BLaER1 (cell line): ENCODE data around the gene HAPLN1.

Experiments
- H3K27ac ChIP-seq: shearing (Covaris generic); formaldehyde crosslinking; 2 replicates; pipeline ENCODE4 v1.8.1; 2022
- H3K27me3 ChIP-seq: shearing (Covaris generic); formaldehyde crosslinking; 2 replicates; pipeline ENCODE4 v1.8.1; 2022
- H3K36me3 ChIP-seq: shearing (Covaris generic); formaldehyde crosslinking; 2 replicates; pipeline ENCODE4 v1.8.1; 2022
- H3K4me1 ChIP-seq: shearing (Covaris generic); formaldehyde crosslinking; 2 replicates; pipeline ENCODE4 v1.8.1; 2022
- H3K4me2 ChIP-seq: shearing (Covaris generic); formaldehyde crosslinking; 2 replicates; pipeline ENCODE4 v1.8.1; 2022
- H3K4me3 ChIP-seq: shearing (Covaris generic); formaldehyde crosslinking; 2 replicates; pipeline ENCODE4 v1.8.1; 2022
- H3K9ac ChIP-seq: shearing (Covaris generic); formaldehyde crosslinking; 2 replicates; pipeline ENCODE4 v1.8.1; 2022
- H3K9me3 ChIP-seq: shearing (Covaris generic); formaldehyde crosslinking; 2 replicates; pipeline ENCODE4 v1.8.1; 2022
- H4K20me1 ChIP-seq: shearing (Covaris generic); formaldehyde crosslinking; 2 replicates; pipeline ENCODE4 v1.8.1; 2022
- Cebpa-rat ChIP-seq: shearing (Covaris generic); IDR thresholded peaks from 2 replicates; pipeline ENCODE4 v1.8.1; 2022

The HAPLN1 gene

DNA sequence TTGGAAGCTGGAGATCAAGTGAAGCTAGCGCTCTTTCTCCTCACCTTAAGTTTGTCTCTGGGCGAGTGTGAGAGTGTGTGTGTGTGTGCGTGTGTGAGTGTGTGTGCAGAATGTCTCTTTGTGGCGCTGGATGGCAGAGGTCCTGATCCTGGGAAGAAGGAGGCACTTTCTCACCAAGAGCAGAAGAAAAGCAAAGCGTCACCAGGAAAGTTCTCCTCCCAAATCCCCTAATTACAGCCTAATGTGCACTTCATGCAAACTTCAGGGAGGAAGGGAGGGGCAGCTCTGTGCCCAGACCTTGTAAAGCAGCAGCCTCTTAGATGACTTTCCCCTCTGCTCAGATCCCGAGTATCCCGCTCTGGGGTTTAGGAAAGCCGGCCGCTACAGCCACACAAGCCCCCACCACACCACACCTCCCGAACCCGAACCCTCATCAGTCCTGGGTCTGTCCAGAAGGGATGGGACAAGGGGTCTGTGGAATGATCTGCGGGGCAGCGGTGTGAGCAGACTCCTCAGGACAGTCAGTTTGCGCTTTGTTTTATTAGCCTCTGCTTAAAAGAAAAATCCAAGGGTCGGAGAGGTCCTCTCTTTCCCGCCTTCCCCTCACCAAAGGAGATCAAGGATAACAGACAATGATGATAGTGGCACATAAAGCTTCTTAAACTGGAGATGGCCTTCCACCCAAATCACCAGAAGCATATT, at the start of gene HAPLN1:
TSS of gene HAPLN1 (minus strand) at position 20 of the 702 bp plus-strand sequence. CDS start 47,332 bp downstream, outside the sequence.
- H3K4me2 ChIP-seq, result peak within 1 kb of the TSS; percentile 96
- H3K36me3 ChIP-seq, result no peaks in the 10 kb centered on the region
- no peak for TF ChIP-seq Cebpa-rat
- no peaks in the 10 kb centered on the region for H3K9me3 ChIP-seq
- H3K27me3 ChIP-seq, result peaks cover 40% of the 10 kb centered on the region
- H3K9ac ChIP-seq, result no peak within 1 kb of the TSS
- no peak within 1 kb of the TSS for H3K27ac ChIP-seq
- peak within 1 kb of the TSS; percentile 69; the same call in 1 of the 2 replicates for H3K4me3 ChIP-seq
- peaks cover 10% of the 10 kb centered on the region; the same call in 1 of the 2 replicates for H3K4me1 ChIP-seq
- H4K20me1 ChIP-seq, result peaks cover 5% of the 10 kb centered on the region; the same call in 1 of the 2 replicates

DNA sequence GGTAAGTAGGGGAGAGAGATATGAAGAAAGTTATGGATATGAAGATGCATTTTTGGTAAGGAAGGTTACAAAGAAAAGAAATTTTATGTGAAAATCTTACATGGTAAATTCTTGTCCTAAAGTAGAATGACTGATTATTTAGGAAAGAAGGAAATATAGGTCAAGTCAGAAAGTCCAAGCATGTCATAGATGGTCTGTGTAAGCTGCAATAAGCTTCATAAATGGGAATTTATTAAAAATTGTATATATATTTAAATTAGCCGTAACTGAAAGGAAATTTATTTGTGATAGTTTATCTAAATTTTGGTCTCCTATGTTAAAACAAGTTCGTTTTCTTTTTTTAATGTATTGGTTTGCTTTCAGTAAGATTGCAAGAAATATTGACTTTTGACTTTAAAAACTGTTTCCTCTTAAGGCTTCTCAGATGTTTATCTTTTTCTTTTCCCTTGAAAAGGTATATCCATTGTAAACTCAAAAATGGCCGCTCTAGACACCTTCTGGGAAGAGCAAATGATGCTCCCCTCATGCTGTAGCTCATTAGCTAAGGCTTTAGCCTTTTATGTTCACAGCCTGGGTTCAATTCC, 46.8 kb upstream of the HAPLN1 start:
- H3K27ac ChIP-seq, result no peak overlapping the region
- H3K4me1 ChIP-seq, result no peaks in the 10 kb centered on the region
- no peaks in the 10 kb centered on the region for H3K36me3 ChIP-seq
- H3K9ac ChIP-seq, result no peak overlapping the region
- no peak overlapping the region for H3K4me2 ChIP-seq
- H3K4me3 ChIP-seq, result no peak overlapping the region
- TF ChIP-seq Cebpa-rat, result no peak
- peaks cover 44% of the 10 kb centered on the region for H3K9me3 ChIP-seq
- no peaks in the 10 kb centered on the region for H3K27me3 ChIP-seq
- H4K20me1 ChIP-seq, result no peaks in the 10 kb centered on the region

DNA sequence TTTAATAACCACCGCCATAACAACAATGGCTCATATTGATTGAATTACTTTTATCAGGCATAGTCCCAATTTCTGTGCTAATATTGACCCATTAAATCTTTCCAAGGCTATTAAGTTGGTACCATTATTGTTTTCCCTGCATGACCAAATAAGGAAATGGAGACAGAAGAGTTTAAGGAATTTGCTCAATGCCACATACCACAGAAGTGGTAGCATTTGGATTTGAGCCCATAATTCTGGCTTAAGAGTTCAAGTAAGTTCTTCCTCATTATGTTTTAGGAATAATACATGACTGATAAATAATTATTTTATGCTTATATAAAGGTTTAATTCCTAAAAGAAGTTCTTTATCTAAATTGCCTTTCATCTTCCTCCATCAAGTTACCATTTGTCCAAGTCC, 43.4 kb upstream of the HAPLN1 start:
- H3K27me3 ChIP-seq, result no peaks in the 10 kb centered on the region
- TF ChIP-seq Cebpa-rat, result no peak
- H3K9ac ChIP-seq, result no peak overlapping the region
- H4K20me1 ChIP-seq, result no peaks in the 10 kb centered on the region
- no peaks in the 10 kb centered on the region for H3K36me3 ChIP-seq
- no peak overlapping the region for H3K27ac ChIP-seq
- H3K9me3 ChIP-seq, result peaks cover 39% of the 10 kb centered on the region
- H3K4me2 ChIP-seq, result no peak overlapping the region
- H3K4me3 ChIP-seq, result no peak overlapping the region
- no peaks in the 10 kb centered on the region for H3K4me1 ChIP-seq

DNA sequence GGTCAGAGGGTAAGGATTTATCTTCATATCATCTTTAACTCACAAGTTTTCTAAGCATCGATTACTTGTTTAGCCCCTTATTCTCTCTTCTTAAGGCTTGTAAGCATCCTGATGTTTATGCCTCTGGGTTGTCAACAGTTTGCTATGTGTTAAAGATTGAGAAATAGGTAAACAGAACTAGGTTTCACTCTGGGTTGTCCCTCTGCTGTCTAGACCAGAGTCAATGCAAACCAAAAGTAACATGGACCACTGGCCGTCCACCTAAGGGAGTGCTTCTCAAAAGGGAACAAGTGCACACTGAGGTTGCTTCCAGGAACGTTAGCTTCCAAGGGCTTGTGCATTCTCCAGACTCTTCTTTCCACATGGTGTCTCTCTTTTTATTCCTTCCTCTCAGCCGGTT, 39.9 kb upstream of the HAPLN1 start:
- Histone ChIP-seq H3K36me3 (no peaks in the 10 kb centered on the region), H4K20me1 (no peaks in the 10 kb centered on the region), H3K9ac (no peak overlapping the region), H3K4me2 (no peak overlapping the region), H3K27ac (no peak overlapping the region), H3K4me1 (no peaks in the 10 kb centered on the region), H3K27me3 (no peaks in the 10 kb centered on the region), H3K4me3 (no peak overlapping the region), H3K9me3 (peaks cover 5% of the 10 kb centered on the region)
- no peak for TF ChIP-seq Cebpa-rat

DNA sequence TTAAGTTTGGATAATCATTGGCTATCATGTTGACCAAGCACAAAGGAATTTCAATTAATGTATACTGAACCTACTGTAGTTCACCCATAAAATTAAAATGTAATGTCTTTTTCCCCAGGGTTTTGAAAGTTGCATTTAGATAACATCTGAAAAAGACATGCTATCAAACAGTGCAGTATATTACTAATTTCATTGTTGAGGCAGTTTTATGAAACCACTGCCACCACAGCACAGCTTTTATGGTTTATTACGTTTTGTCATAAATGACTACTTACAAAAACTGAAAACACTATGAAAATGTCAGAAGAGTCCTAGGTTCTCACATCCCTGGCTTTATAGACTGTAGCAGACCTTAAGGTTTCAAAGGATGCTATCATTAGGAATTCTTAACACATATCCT, 32.0 kb upstream of the HAPLN1 start:
- no peak for TF ChIP-seq Cebpa-rat
- H3K27ac ChIP-seq, result no peak overlapping the region

DNA sequence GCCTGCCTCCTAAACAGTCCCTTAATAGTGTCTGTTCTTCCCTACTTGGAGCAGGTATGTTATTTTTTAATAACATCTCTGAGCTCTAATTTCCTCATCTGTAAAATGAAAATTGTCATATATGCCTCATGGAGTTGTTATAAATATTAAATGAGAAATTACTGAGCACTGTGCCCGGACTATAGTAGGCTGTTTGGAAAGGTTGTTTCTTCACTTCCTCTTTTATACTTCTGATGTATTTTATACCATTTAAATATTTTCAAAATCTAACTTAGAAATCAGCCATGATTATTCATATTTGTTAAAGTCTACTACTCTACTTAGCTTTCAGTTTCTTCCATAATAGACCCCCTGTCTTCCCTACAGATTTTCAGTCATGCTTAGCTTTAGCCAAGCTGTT, 30.5 kb upstream of the HAPLN1 start:
- no peaks in the 10 kb centered on the region for H3K4me1 ChIP-seq
- H4K20me1 ChIP-seq, result no peaks in the 10 kb centered on the region
- no peaks in the 10 kb centered on the region for H3K27me3 ChIP-seq
- no peak overlapping the region for H3K9ac ChIP-seq
- H3K9me3 ChIP-seq, result peaks cover 27% of the 10 kb centered on the region
- H3K4me3 ChIP-seq, result no peak overlapping the region
- H3K4me2 ChIP-seq, result no peak overlapping the region
- no peak overlapping the region for H3K27ac ChIP-seq
- no peaks in the 10 kb centered on the region for H3K36me3 ChIP-seq
- TF ChIP-seq Cebpa-rat, result no peak

More for the DNA sequence above, 32.0 kb upstream of the HAPLN1 start:
- Histone ChIP-seq H3K4me3 (no peak overlapping the region), H3K4me2 (no peak overlapping the region), H4K20me1 (no peaks in the 10 kb centered on the region), H3K9me3 (peaks cover 20% of the 10 kb centered on the region), H3K27me3 (no peaks in the 10 kb centered on the region), H3K36me3 (no peaks in the 10 kb centered on the region), H3K4me1 (no peaks in the 10 kb centered on the region), H3K9ac (no peak overlapping the region)

DNA sequence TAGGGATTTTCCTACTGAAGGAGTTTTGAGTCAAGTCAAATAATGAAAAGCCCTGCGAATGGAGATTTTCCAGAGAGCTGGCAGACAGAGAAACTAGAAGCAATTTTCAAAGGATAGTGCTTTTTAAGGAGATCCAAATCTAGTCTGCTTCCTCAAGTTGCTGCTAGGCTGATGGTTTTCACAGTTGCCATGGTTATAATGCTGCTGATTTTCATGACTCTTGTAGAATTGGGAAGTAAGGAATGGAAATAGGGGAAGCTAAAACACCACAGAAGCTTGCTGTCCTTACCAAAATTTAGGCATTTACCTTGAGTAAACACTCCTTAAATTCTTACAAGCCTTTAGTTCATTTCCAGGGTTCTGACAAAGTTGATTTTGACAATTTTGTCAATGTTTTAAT, 30.1 kb upstream of the HAPLN1 start:
- no peak overlapping the region for H3K4me2 ChIP-seq
- no peak overlapping the region for H3K4me3 ChIP-seq
- no peak for TF ChIP-seq Cebpa-rat
- no peak overlapping the region for H3K9ac ChIP-seq
- H3K36me3 ChIP-seq, result no peaks in the 10 kb centered on the region
- H4K20me1 ChIP-seq, result no peaks in the 10 kb centered on the region
- no peak overlapping the region for H3K27ac ChIP-seq
- peaks cover 27% of the 10 kb centered on the region for H3K9me3 ChIP-seq
- no peaks in the 10 kb centered on the region for H3K27me3 ChIP-seq
- H3K4me1 ChIP-seq, result no peaks in the 10 kb centered on the region

DNA sequence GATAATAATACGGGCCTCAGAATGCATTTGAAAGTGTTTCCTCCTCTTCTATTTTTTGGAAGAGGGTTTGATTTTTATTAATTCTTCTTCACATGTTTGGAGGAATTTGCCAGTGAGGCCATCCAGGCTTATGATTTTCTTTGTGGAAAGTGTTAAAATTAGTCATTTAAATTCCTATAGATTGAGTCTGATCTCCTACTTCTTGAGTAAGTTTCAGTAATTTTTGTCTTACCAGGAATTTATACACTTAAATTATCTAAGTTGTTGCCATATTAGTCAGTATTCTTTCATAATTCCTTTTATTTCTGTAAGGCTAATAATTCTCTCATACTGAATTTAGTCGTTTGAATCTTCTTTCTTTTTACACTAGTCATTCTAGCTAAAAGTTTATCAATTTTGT, 25.2 kb upstream of the HAPLN1 start:
- H3K9ac ChIP-seq, result no peak overlapping the region
- H3K36me3 ChIP-seq, result no peaks in the 10 kb centered on the region
- no peaks in the 10 kb centered on the region for H3K27me3 ChIP-seq
- H3K27ac ChIP-seq, result no peak overlapping the region
- no peak overlapping the region for H3K4me3 ChIP-seq
- H3K4me1 ChIP-seq, result peaks cover 8% of the 10 kb centered on the region; the same call in 1 of the 2 replicates
- H4K20me1 ChIP-seq, result no peaks in the 10 kb centered on the region
- no peak overlapping the region for H3K4me2 ChIP-seq
- peaks cover 27% of the 10 kb centered on the region for H3K9me3 ChIP-seq
- no peak for TF ChIP-seq Cebpa-rat

DNA sequence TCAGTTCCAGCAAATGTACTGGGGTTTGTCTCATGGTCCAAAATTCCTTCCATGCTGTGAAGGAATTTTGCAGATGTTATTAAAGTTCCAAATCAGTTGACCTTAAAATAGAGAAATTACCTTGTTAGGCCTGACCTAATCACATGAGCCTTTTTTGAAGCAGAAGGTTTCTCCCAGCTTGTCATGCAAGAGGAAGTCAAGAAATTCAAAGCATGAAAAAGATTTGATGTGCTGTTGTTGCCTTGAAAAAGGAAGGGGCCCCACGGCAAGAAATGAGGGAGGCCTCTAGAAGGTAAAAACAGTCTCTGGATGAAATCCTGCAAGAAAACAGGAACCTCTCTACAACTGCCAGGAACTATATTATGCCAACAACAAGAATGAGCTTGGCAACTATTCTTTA, 24.2 kb upstream of the HAPLN1 start:
- Histone ChIP-seq H3K4me1 (peaks cover 13% of the 10 kb centered on the region; the same call in 1 of the 2 replicates), H3K27me3 (no peaks in the 10 kb centered on the region), H3K4me2 (0 out of 2 replicates have a peak overlapping the region, but pooled peaks have one; percentile 4), H3K4me3 (no peak overlapping the region), H3K9ac (no peak overlapping the region), H3K27ac (no peak overlapping the region), H4K20me1 (no peaks in the 10 kb centered on the region), H3K9me3 (peaks cover 18% of the 10 kb centered on the region), H3K36me3 (no peaks in the 10 kb centered on the region)
- no peak for TF ChIP-seq Cebpa-rat

DNA sequence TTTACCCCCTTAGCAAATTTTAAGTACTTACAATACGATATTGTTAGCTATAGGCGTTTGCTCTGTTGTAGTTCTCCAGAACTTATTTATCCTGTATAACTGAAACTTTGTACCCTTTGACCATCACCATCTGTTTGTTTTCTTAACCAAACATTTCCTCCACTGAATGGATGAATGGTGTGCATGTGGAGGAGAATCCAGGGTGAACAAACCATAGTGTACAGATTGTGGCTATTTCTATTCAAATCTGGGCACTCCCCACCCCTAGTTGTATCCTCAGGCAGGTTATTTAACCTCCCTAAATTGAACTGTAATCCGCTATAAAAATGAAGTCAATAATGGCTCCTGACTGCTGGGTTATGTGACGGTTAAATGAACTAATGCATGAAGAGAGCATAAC, 21.4 kb upstream of the HAPLN1 start:
- no peaks in the 10 kb centered on the region for H3K27me3 ChIP-seq
- no peak overlapping the region for H3K9ac ChIP-seq
- H3K9me3 ChIP-seq, result peaks cover 6% of the 10 kb centered on the region; the same call in 1 of the 2 replicates
- no peak overlapping the region for H3K4me3 ChIP-seq
- H3K27ac ChIP-seq, result no peak overlapping the region
- H3K4me2 ChIP-seq, result no peak overlapping the region
- H3K4me1 ChIP-seq, result peaks cover 13% of the 10 kb centered on the region; the same call in 1 of the 2 replicates
- no peaks in the 10 kb centered on the region for H4K20me1 ChIP-seq
- TF ChIP-seq Cebpa-rat, result no peak
- no peaks in the 10 kb centered on the region for H3K36me3 ChIP-seq
